Measurements from ENCODE around the gene CYP21A2.
A peak's percentile ranks its signal among the peaks of the same experiment; 100 is the strongest.
"Not testable (repeated sequence)": the region's sequence is repeated elsewhere in the genome, so short reads cannot be mapped to it uniquely, and the experiment has no call there.

CYP21A2 gene

GRCh38 chr6:32042276-32042675 is 4.1 kb downstream of the CYP21A2 start:
- H3K4me1 Mint-ChIP-seq, DNase-seq, H3K27ac Mint-ChIP-seq, H3K27me3 Mint-ChIP-seq, H3K4me3 Mint-ChIP-seq, CTCF ChIA-PET, H3K36me3 Mint-ChIP-seq, H3K9me3 Mint-ChIP-seq: not testable (repeated sequence)

GRCh38 chr6:32043589-32044380 is 5.6 kb downstream of the CYP21A2 start:
- H3K4me1 Mint-ChIP-seq, H3K27me3 Mint-ChIP-seq, H3K27ac Mint-ChIP-seq, H3K9me3 Mint-ChIP-seq, CTCF ChIA-PET, H3K36me3 Mint-ChIP-seq, H3K4me3 Mint-ChIP-seq, DNase-seq: not testable (repeated sequence)

- H3K27ac Mint-ChIP-seq, H3K36me3 Mint-ChIP-seq, H3K9me3 Mint-ChIP-seq, DNase-seq, H3K27me3 Mint-ChIP-seq, CTCF ChIA-PET, H3K4me3 Mint-ChIP-seq, H3K4me1 Mint-ChIP-seq: not testable (repeated sequence)
Observed at GRCh38 chr6:32044916-32045315, 6.7 kb downstream of the CYP21A2 start.

- CTCF ChIA-PET, result no interaction called here
- DNase-seq, result no peak
- Mint-ChIP-seq H3K4me3 (no peak overlapping the region), H3K9me3 (no peaks in the 10 kb centered on the region), H3K4me1 (peaks cover 2% of the 10 kb centered on the region), H3K36me3 (no peaks in the 10 kb centered on the region), H3K27ac (no peak overlapping the region), H3K27me3 (peaks cover 16% of the 10 kb centered on the region)
Observed at GRCh38 chr6:32045811-32046449, 7.7 kb downstream of the CYP21A2 start.

- Mint-ChIP-seq H3K36me3 (no peaks in the 10 kb centered on the region), H3K4me3 (no peak overlapping the region), H3K27ac (no peak overlapping the region), H3K9me3 (no peaks in the 10 kb centered on the region), H3K27me3 (peaks cover 17% of the 10 kb centered on the region), H3K4me1 (peaks cover 2% of the 10 kb centered on the region)
- DNase-seq, result no peak
- CTCF ChIA-PET, result no interaction called here
Observed at GRCh38 chr6:32046450-32047083, 8.4 kb downstream of the CYP21A2 start.

- Mint-ChIP-seq H3K27ac (no peak overlapping the region), H3K36me3 (no peaks in the 10 kb centered on the region), H3K4me1 (peaks cover 2% of the 10 kb centered on the region), H3K27me3 (peaks cover 17% of the 10 kb centered on the region), H3K4me3 (no peak overlapping the region), H3K9me3 (no peaks in the 10 kb centered on the region)
- no peak for DNase-seq
- CTCF ChIA-PET, result no interaction called here
Observed at GRCh38 chr6:32047084-32047478, 8.9 kb downstream of the CYP21A2 start.

- H3K27me3 Mint-ChIP-seq, result peaks cover 17% of the 10 kb centered on the region
- H3K27ac Mint-ChIP-seq, result no peak overlapping the region
- CTCF ChIA-PET, result interaction anchor here (1.4 kb wide), 1 partner anchor 738 kb away, joined by 5 read pairs; no protein-coding TSS in a partner anchor
- no peaks in the 10 kb centered on the region for H3K9me3 Mint-ChIP-seq
- no peaks in the 10 kb centered on the region for H3K36me3 Mint-ChIP-seq
- no peak for DNase-seq
- no peak overlapping the region for H3K4me3 Mint-ChIP-seq
- peaks cover 2% of the 10 kb centered on the region for H3K4me1 Mint-ChIP-seq
Observed at GRCh38 chr6:32047539-32047854, 9.3 kb downstream of the CYP21A2 start.

GRCh38 chr6:32047855-32048766 is 9.9 kb downstream of the CYP21A2 start:
- Mint-ChIP-seq H3K27ac (no peak overlapping the region), H3K9me3 (no peaks in the 10 kb centered on the region), H3K27me3 (peaks cover 17% of the 10 kb centered on the region), H3K4me3 (no peak overlapping the region), H3K36me3 (no peaks in the 10 kb centered on the region), H3K4me1 (peaks cover 2% of the 10 kb centered on the region)
- CTCF ChIA-PET, result interaction anchor here (0.9 to 1.4 kb wide), 2 partner anchors 37 to 738 kb away, joined by 3 to 5 read pairs; no protein-coding TSS in a partner anchor
- DNase-seq, result peak; percentile 73

GRCh38 chr6:32049149-32049548 is 10.9 kb downstream of the CYP21A2 start:
- DNase-seq, H3K9me3 Mint-ChIP-seq, H3K4me1 Mint-ChIP-seq, H3K4me3 Mint-ChIP-seq, H3K36me3 Mint-ChIP-seq, H3K27ac Mint-ChIP-seq: not testable (repeated sequence)
- H3K27me3 Mint-ChIP-seq, result peaks cover 17% of the 10 kb centered on the region
- CTCF ChIA-PET, result interaction anchor here (0.9 to 1.4 kb wide), 2 partner anchors 36 to 737 kb away, joined by 3 to 5 read pairs; no protein-coding TSS in a partner anchor

GRCh38 chr6:32049736-32050135 is 11.5 kb downstream of the CYP21A2 start:
- H3K4me1 Mint-ChIP-seq, H3K27ac Mint-ChIP-seq, H3K4me3 Mint-ChIP-seq, DNase-seq, H3K9me3 Mint-ChIP-seq, CTCF ChIA-PET, H3K36me3 Mint-ChIP-seq: not testable (repeated sequence)
- peaks cover 17% of the 10 kb centered on the region for H3K27me3 Mint-ChIP-seq

GRCh38 chr6:32050562-32050961 is 12.3 kb downstream of the CYP21A2 start:
- peaks cover 17% of the 10 kb centered on the region for H3K27me3 Mint-ChIP-seq
- peak overlapping the region; percentile 13 for H3K27ac Mint-ChIP-seq
- no peaks in the 10 kb centered on the region for H3K36me3 Mint-ChIP-seq
- H3K4me1 Mint-ChIP-seq, result peaks cover 2% of the 10 kb centered on the region
- no peak overlapping the region for H3K4me3 Mint-ChIP-seq
- no peaks in the 10 kb centered on the region for H3K9me3 Mint-ChIP-seq
- CTCF ChIA-PET, result no interaction called here
- DNase-seq, result no peak

- H3K9me3 Mint-ChIP-seq, H3K4me3 Mint-ChIP-seq, H3K36me3 Mint-ChIP-seq, H3K27ac Mint-ChIP-seq, H3K4me1 Mint-ChIP-seq, DNase-seq: not testable (repeated sequence)
- CTCF ChIA-PET, result interaction anchor here (0.6 kb wide), 1 partner anchor 744 kb away, joined by 3 read pairs; no protein-coding TSS in a partner anchor
- peaks cover 15% of the 10 kb centered on the region for H3K27me3 Mint-ChIP-seq
Observed at GRCh38 chr6:32052626-32053025, 14.4 kb downstream of the CYP21A2 start.

- H3K27me3 Mint-ChIP-seq, DNase-seq, H3K4me1 Mint-ChIP-seq, CTCF ChIA-PET, H3K27ac Mint-ChIP-seq, H3K4me3 Mint-ChIP-seq, H3K36me3 Mint-ChIP-seq, H3K9me3 Mint-ChIP-seq: not testable (repeated sequence)
Observed at GRCh38 chr6:32053314-32053713, 15.1 kb downstream of the CYP21A2 start.

GRCh38 chr6:32055756-32056155 is 17.5 kb downstream of the CYP21A2 start:
- H3K27me3 Mint-ChIP-seq, H3K36me3 Mint-ChIP-seq, H3K9me3 Mint-ChIP-seq, DNase-seq, CTCF ChIA-PET, H3K4me3 Mint-ChIP-seq, H3K4me1 Mint-ChIP-seq, H3K27ac Mint-ChIP-seq: not testable (repeated sequence)
